Smooth muscle cell (in vitro differentiated cells): ENCODE data around the gene BANF2. TPM values are rescaled to one million over a fixed set of nuclear protein-coding genes. Genes with fewer than 3 reads are reported as not detected.

Experiments
- DNase-seq: peaks from one replicate; lab custom pipeline; 2025; ENCODE audit not compliant: unreplicated experiment; lab: John Stamatoyannopoulos, UW
- H2AFZ ChIP-seq: fragments of 200-600 bp; sonication (generic); 2 replicates; pipeline ENCODE4 v1.6.0; 2016; ENCODE audit warnings: antibody characterized with exemption, low read depth, mild to moderate bottlenecking
- H3F3A ChIP-seq: fragments of 200-600 bp; sonication (generic); 2 replicates; pipeline ENCODE4 v1.6.0; 2017; ENCODE audit warnings: antibody characterized with exemption, low read depth
- H3K27ac ChIP-seq: fragments of 200-600 bp; sonication (generic); 2 replicates; pipeline ENCODE4 v1.5.1; 2016; ENCODE audit warnings: low read depth, mild to moderate bottlenecking
- H3K27me3 ChIP-seq: fragments of 200-600 bp; sonication (generic); 2 replicates; pipeline ENCODE4 v1.6.1; 2016; ENCODE audit warnings: low read depth, mild to moderate bottlenecking
- H3K36me3 ChIP-seq: fragments of 200-600 bp; sonication (generic); 2 replicates; pipeline ENCODE4 v1.5.1; 2016; ENCODE audit warnings: low read depth
- H3K4me1 ChIP-seq: fragments of 200-600 bp; sonication (generic); 2 replicates; pipeline ENCODE4 v1.5.1; 2016; ENCODE audit warnings: low read depth
- H3K4me2 ChIP-seq: fragments of 200-600 bp; sonication (generic); 2 replicates; pipeline ENCODE4 v1.6.0; 2016; ENCODE audit warnings: mild to moderate bottlenecking
- H3K4me3 ChIP-seq: fragments of 200-600 bp; sonication (generic); 2 replicates; pipeline ENCODE4 v1.5.1; 2016; ENCODE audit warnings: mild to moderate bottlenecking
- H3K79me2 ChIP-seq: fragments of 200-600 bp; sonication (generic); 2 replicates; pipeline ENCODE4 v1.6.0; 2016; ENCODE audit warnings: low read depth, mild to moderate bottlenecking
- H3K9ac ChIP-seq: fragments of 200-600 bp; sonication (generic); 2 replicates; pipeline ENCODE4 v1.6.0; 2016; ENCODE audit warnings: low read depth
- H3K9me3 ChIP-seq: fragments of 200-600 bp; sonication (generic); replicated peaks from 2 replicates; pipeline ENCODE4 v1.5.1; 2016; ENCODE audit warnings: low read depth
- H4K20me1 ChIP-seq: fragments of 200-600 bp; sonication (generic); 2 replicates; pipeline ENCODE4 v1.6.0; 2016; ENCODE audit warnings: low read depth
- CTCF ChIP-seq: fragments of 200-600 bp; sonication (generic); IDR thresholded peaks from 2 replicates; pipeline ENCODE4 v1.5.1; 2017; ENCODE audit warnings: borderline replicate concordance, mild to moderate bottlenecking, antibody characterized with exemption; ENCODE audit not compliant: insufficient read depth, poor library complexity, severe bottlenecking
- WGBS: methylation state at CpG from one replicate; pipeline ENCODE4 v1.1.7; 2016; ENCODE audit warnings: low lambda C conversion rate; 5-methylcytosine and 5-hydroxymethylcytosine counted together
- polyA plus RNA-seq: library from polyadenylated mRNA; unstranded; fragments of >200 nt; fragmentation: Nextera tagmentation; extraction: Ambion mirVana; gene quantifications from 2 replicates; pipeline ENCODE4 v1.2.1, GENCODE V29; 2016
- total RNA-seq: library from RNA; depleted of rRNA; stranded (reverse); fragments of >200 nt; gene quantifications from 2 replicates; pipeline ENCODE4 v1.2.3, GENCODE V29; 2014

Gene BANF2
- total and polyA plus RNA-seq, 2 experiments from 2014 or later: not detected

- no peak for DNase-seq
- no peaks in the 10 kb centered on the region for H4K20me1 ChIP-seq
- TF ChIP-seq CTCF: no peak
Measured at GRCh38 chr20:17731233-17731632, 31.5 kb downstream of the BANF2 start.

GRCh38 chr20:17732907-17733521, 33.2 kb downstream of the BANF2 start:
- 89% methylated on average over 6 of the region's 6 CpGs for WGBS
- Histone ChIP-seq H3K79me2 (no peaks in the 10 kb centered on the region), H3F3A (no peaks in the 10 kb centered on the region), H3K9me3 (no peaks in the 10 kb centered on the region), H3K9ac (no peak overlapping the region), H3K4me2 (no peak overlapping the region), H3K27ac (no peak overlapping the region), H3K27me3 (no peaks in the 10 kb centered on the region), H3K4me3 (no peak overlapping the region), H3K4me1 (peaks cover 3% of the 10 kb centered on the region), H4K20me1 (no peaks in the 10 kb centered on the region), H2AFZ (no peak overlapping the region), H3K36me3 (no peaks in the 10 kb centered on the region)
- no peak for DNase-seq
- no peak for TF ChIP-seq CTCF

More at GRCh38 chr20:17731233-17731632, 31.5 kb downstream of the BANF2 start:
- Histone ChIP-seq H3K79me2 (no peaks in the 10 kb centered on the region), H2AFZ (no peak overlapping the region), H3K9me3 (no peaks in the 10 kb centered on the region), H3K9ac (no peak overlapping the region), H3K27me3 (no peaks in the 10 kb centered on the region), H3K27ac (no peak overlapping the region), H3F3A (no peaks in the 10 kb centered on the region), H3K4me2 (no peak overlapping the region), H3K36me3 (no peaks in the 10 kb centered on the region), H3K4me1 (peaks cover 3% of the 10 kb centered on the region), H3K4me3 (no peak overlapping the region)
- 97% methylated on average over 5 of the region's 5 CpGs for WGBS

- no peaks in the 10 kb centered on the region for H3K36me3 ChIP-seq
- H3K4me2 ChIP-seq: no peak overlapping the region
- 72% methylated on average over 4 of the region's 4 CpGs for WGBS
- no peak overlapping the region for H3K27ac ChIP-seq
- no peaks in the 10 kb centered on the region for H3K27me3 ChIP-seq
- no peaks in the 10 kb centered on the region for H3K79me2 ChIP-seq
- H4K20me1 ChIP-seq: no peaks in the 10 kb centered on the region
- no peaks in the 10 kb centered on the region for H3K9me3 ChIP-seq
- no peak overlapping the region for H3K4me3 ChIP-seq
- TF ChIP-seq CTCF: no peak
- H2AFZ ChIP-seq: no peak overlapping the region
- no peak overlapping the region for H3K9ac ChIP-seq
- no peaks in the 10 kb centered on the region for H3F3A ChIP-seq
- no peak for DNase-seq
- peaks cover 3% of the 10 kb centered on the region for H3K4me1 ChIP-seq
Measured at GRCh38 chr20:17733767-17734304, 34.1 kb downstream of the BANF2 start.

GRCh38 chr20:17734374-17734773, 34.6 kb downstream of the BANF2 start:
- peaks cover 3% of the 10 kb centered on the region for H3K4me1 ChIP-seq
- no peaks in the 10 kb centered on the region for H4K20me1 ChIP-seq
- H3K9ac ChIP-seq: no peak overlapping the region
- H3K36me3 ChIP-seq: no peaks in the 10 kb centered on the region
- no peaks in the 10 kb centered on the region for H3F3A ChIP-seq
- no peaks in the 10 kb centered on the region for H3K79me2 ChIP-seq
- no peaks in the 10 kb centered on the region for H3K9me3 ChIP-seq
- no peak overlapping the region for H3K4me3 ChIP-seq
- TF ChIP-seq CTCF: no peak
- no peak overlapping the region for H3K4me2 ChIP-seq
- no peak overlapping the region for H3K27ac ChIP-seq
- no peak for DNase-seq
- 90% methylated on average over 5 of the region's 5 CpGs for WGBS
- no peak overlapping the region for H2AFZ ChIP-seq
- no peaks in the 10 kb centered on the region for H3K27me3 ChIP-seq
